GM18907 (cell line): ENCODE measurements around the gene ACBD3.

Experiments
- ATAC-seq: cut with Tn5 transposase; IDR thresholded peaks from one replicate; pipeline ENCODE4 v1.9.1; 2021; ENCODE audit warnings: mild to moderate bottlenecking, moderate library complexity; ENCODE audit not compliant: unreplicated experiment

The ACBD3 gene

DNA sequence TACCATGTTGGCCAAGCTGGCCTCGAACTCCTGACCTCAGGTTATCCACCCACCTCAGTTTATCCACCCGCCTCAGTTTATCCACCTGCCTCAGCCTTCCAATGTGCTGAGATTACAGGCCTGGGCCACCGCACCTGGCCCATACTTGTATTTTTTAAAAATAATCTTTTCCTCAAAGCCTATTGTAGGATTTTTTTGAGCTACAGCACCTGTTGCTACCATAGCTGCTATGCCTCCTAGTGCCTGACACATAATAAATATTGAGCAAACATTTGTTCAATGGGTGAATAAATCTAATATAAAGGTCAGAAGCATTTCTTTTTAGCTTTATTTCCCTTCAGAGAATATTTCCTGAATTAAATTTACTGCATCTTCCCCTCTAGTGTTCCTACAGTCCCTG, 15.7 kb upstream of the ACBD3 start:
- ATAC-seq, result no peak

DNA sequence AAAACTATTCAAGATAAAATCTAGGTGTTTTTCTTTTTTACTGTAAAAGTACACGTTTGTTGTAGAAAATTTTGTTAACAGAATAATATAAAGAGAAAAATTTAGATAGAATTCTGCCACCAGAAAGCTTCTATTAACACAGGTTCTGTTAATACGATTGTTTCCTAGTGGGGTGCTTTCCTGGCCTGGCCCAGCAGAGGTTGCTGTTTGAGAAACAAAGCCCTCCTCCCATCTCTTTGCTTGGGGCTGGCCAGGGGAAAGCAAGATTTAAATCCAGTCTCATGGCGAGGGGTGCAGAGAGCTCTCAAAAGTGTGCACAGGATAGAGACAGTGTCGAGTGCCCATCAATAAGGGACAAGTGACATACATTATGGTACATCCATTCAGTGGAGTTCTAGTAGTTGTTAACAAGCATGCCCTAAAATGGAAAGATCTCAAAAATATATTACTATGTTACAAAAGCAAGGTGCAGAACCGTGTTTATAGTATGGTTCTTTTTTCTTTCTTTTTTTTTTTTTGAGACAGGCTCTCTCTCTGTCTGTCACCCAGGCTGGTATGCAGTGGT, 14.6 kb upstream of the ACBD3 start:
- peak; percentile 67 for ATAC-seq

DNA sequence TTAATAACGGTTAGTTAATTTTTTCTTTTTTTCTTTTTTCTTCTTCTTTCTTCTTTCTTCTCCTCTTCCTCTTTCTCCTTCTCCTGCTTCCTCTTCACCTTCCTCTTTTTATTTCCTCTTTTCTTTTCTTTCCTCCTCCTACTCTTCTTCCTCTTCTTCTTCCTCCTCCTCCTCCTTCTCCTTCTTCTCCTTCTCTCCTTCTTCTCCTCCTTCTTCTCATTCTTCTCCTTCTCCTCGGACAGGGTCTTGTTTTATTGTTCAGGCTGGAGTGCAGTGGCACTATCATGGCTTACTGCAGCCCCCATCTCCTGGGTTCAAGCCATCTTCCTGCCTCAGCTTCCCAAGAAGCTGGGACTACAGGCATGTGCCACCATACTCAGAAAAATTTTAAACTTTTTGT, 13.4 kb upstream of the ACBD3 start:
- ATAC-seq, result no peak

DNA sequence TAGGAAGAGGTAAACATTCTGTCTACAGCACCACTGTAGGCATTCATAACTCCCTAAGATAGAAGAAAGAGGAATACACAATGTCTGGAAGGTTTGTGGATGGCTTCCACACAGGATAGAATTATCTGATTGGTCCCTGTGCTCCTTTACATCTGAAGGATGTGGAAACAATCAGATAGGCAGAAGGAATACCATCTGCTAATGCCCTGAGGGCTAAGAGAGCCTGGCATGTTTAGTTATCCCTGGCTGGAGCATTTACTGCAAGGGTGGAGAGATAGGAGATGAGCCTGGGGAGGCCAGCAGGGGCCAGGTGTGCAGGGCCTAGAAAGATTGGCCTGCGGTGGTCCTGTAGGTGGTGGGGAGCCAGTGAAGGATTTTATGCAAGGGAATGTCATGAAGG, 8.6 kb upstream of the ACBD3 start:
- no peak for ATAC-seq

DNA sequence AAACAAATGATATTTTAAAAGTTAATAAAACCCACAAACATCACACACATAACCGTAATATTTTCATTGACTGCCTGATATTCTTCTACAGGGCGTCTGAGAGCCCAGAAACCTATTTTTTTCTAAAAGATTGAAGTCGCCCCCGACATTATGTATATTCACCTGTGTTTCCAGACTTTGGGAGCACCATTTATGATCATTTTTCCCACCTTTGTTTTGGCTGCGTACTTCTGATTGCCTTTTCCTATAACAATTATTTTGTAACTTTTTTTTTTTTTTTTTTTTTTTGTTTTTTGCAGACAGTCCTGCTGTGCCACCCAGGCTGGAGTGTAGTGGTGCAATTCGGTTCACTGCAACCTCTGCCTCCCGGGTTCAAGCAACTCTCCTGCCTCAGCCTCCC, 839 bp upstream of the ACBD3 start:
- ATAC-seq, result no peak

DNA sequence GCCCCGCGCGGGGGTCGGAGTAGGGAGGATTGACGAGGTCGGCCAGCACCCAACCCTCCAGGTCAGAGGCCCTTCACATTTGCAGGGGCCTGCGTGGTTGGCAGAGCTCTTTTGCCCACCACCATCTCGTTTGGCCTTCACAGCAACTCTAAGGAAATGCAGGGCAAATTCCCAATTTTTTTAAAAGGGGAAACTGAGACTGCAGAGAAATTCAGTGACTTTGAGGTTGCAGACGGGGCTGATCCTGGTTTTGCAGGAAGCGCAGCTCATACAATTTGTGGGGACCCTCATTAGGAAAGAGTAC, 430 bp upstream of the ACBD3 start:
- ATAC-seq, result no peak

DNA sequence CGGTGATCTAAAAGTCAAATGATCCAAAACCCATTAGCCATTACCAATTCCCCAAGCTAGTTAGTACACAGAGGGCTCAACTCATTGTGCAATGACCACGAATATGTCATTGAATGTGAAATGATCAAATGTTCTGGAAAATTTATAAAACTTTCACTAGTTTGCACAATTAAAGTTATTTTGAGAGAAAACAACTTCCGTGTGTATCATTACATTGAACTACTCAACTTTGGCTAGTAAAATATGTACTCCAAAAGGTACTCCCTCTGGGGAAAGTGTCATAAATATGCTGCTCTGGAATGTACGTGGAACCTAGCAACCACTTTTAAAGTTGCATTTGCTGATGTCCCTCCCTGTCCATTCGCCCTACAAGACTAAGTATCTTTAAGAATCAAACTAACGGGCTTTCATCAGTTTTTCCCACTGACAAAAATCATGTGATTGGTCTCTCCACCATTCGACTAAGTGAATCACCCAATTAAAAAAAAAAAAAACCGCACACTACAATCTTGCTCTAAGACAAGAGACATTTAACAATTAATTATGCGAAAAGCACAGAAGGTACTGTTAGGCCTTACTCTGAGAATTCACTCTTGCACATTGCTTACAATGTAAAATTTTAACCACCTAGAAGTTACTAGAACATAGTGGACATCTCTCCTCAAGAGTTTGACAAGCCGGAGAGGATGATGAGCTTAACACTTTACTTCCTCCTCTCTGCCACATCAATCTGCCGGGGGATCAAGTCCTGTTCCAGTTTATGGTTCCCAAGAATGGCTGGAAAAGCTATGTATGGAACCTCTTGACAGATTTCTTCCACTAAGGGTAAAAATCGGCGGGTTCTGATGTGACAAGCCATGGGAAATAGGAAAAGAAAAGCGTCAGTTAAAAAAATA, 1.2 kb downstream of the ACBD3 start:
- no peak for ATAC-seq

DNA sequence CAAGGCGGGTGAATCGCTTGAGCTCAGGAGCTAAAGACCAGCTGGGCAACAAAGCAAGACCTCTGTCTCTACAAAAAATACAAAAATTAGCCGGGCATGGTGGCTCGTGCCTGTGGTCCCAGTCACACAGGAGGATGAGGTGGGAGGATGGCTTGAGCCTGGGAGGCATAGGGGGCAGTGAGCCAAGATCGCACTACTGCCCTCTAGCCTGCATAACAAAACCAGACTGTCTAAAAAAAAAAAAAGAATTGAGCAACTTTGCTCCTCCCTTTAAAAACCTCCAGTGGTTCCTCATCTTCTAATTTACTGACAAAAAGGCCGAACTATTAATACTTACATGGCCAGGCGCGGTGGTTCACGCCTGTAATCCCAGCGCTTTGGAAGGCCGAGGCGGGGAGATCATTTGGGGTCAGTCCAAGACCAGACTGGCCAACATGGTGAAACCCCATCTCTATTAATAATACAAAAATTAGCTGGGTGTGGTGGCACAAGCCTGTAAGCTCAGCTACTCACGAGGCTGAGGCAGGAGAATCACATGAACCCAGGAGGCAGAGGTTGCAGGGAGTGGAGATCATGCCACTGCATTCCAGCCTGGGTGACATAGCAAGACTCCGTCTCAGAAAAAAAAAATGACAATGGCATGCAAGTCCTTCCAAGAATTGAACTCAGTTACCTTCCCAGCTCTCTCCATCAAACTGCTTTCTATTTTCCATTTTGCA, 4.4 kb downstream of the ACBD3 start:
- no peak for ATAC-seq

DNA sequence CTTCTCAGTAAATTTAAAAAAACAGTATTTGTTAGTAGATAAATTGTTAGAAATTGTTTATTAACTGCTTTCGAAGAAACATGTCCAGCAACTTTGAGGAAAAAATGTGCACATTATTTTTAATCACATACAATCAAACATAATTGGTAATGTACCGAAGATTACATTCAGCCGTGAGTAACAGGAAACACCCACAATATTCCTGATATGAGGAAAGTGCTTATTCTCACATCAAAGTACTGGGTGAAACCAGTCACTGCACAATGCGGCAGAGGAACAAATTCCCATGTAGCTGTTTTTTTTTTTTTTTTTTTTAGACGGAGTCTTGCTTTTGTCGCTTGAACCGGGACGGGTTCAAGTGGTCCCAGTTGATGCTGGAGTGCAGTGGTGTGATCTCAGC, 9.7 kb downstream of the ACBD3 start:
- ATAC-seq, result no peak

DNA sequence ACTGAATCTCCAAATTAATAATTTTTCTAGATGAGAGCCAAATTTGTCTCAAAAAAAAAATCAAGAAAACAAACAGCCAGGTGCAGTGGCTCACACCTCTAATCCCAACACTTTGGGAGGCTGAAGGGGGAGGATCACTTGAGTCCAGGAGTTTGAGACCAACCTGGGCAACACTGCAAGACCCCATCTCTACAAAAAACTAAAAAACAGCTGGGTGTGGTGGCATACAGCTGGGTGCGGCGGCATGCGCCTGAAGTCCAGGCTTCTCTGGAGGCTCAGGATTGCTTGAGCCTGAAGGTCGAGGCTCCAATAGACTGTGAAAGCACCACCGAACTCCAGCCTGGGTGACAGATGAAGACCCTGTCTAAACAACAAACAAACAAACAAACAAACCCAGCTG, 14.0 kb downstream of the ACBD3 start:
- ATAC-seq, result no peak

DNA sequence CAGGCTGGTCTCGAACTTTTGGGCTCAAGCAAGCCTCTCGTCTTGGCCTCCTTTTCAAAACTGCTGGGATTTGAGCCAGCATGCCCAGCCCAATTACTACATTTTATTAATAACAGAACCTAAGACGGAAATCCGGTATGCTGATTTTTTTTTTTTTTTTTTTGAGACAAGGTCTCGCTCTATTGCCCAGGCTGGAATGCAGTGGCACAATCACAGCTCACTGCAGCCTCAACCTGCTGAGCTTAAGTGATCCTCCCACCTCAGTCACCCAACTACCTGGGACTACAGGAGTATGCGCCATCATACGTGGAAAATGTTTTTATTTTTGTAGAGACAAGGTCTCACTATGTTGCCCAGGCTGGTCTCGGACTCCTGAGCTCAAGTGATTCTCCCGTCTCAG, 20.2 kb downstream of the ACBD3 start:
- ATAC-seq, result no peak

DNA sequence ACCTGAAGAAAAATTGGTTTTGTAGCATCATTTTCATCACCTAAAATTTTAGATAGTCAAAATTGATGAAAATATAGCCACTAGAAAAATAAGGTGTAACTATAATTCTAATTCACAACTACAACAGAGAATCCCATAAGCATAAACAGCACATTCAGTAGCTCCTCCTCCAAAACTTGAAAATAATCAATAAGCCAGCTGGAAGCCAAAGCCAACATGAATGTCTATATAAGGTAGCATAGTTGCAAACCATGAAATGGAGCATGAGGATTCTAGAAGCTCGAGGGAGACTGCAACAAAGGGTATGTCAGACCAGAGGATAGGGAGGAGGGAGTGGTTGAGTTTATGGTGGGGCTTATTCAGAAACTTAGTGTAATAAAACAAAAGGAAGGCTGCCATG, 22.4 kb downstream of the ACBD3 start:
- no peak for ATAC-seq

DNA sequence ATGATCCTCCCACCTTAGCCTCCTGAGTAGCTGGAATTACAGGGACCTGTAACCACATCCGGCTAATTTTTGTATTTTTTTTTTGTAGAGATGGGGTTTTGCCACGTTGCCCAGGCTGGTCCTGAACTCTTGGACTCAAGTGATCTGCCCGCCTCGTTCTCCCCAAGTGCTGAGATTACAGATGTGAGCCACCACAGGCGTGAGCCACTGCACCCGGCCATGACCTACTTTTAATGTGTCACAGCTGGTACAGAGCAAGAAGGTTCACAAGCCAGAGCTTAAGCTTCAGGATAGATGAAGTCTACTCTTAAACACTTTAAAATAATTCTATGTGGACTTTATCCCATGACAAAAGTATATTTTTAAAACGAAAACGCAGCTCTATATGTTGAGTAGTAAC, 23.6 kb downstream of the ACBD3 start:
- no peak for ATAC-seq

DNA sequence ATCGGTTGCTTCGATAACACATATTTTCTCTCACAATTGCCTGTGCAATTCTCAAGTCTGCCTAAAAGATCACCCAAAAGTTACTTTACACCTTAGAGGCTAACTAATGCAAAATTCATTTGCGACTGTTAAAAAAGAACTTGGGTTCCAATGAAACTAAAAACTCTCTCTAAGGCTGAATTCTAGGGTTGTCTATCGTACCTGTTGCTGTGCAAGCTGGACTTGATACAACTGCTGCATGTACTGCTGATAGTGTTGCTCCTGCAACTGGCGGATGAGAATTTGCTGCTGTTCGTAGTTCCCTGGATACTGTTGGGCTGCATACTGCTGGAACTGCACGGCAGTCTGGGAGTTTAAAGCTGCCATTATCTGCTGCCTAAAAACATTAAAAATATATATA, 27.6 kb downstream of the ACBD3 start:
- no peak for ATAC-seq

DNA sequence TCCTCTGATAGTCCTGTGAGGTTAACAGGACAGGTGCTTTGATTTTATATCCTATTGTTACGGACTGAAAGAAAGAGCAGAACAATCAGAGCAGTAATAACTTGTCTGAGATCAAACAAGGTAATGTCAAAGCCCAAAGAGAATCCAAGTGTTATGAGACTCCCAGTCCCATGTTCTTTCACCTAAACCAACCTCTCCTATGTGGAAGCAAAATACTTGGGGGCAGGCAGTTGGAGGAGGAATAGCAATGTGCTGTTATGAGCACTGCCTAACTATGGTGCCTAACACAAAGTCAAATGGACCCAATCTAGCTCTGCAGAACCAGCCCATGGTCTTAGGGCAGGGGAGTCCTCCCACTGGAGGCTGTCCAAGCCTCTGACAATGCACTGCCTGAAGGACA, 28.1 kb downstream of the ACBD3 start:
- no peak for ATAC-seq

DNA sequence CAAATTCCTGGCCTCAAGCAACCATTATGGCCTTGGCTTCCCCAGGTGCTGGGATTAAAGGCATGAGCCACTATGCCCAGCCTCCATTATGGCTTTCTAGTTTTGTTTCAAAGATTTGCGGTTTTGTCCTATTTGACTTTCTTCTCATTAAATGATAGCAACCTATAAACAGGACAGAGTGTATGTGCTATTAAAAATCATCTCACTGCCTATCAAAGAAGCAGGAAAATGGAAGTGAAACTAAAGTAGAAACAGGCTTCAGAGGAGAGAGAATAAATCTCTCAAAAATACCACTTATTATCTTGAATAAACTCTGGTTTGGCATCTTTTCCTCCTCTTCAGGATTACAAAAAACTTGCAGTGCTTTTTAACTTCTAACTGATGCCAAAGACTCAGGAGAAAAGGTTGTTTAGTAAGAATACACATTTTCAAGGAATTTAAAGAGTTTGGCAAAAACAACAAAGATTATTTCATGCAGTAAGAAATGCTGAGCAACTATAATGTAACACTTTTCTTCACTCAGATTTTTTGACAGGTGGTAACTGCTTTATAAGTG, 28.7 kb downstream of the ACBD3 start:
- ATAC-seq, result no peak

DNA sequence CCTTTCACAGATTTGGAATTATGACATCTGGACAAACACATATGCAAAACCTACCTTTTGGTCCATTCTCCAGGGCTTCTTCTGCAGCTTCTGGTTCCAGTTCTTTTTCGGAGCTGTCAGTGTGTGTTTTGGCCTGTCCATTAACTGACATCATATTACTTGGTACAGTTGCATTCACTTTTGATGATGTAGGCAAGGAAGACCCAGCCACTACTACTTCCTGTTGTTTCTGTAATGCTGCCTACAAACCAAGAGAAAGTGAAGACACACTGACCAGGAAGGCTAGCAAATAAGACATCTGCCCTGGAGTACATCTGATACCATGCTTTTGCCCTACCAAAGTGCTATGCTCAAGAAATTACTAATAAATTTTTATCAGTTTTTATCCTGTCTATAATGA, 31.9 kb downstream of the ACBD3 start:
- ATAC-seq, result no peak

DNA sequence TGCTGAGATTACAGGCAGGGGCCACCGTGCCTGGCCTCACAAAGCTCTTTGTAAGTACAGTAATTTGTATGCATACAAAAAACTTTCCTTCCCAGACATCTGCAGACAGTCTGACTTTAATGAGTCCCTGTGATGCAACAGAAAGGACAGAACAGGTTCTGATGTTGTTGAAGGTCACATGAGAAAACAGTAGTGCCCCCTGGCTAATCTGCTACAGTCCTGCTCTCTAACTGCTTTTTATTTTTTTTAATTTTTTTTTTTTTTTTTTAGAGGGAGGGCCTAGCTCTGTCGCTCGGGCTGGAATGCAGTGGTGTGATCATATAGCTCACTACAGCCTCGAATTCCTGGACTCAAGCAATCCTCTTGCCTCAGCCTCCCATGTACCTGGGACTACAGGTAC, 36.7 kb downstream of the ACBD3 start:
- no peak for ATAC-seq

DNA sequence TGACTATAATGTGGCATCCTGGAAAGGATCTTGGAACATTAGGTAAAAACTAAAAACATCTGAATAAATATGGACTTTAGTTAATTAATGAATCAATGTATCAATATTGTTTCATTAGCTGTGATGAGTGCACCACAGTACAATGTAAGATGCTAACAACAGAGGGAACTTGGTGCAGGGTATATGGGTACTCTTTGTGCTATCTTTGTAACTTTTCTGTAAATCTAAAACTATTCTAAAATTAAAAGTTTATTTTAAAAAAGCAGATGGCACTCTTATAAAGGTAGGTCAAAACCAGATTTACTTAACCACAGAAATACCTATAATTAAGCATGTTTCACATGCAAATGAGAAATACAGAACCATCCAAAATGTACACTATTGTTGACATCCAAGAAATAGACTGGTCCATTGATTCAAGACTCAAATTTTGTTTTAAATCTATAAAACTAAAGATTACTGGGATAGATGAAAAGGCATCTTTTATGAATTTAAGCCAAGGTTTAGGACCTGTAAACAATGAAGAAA, 38.4 kb downstream of the ACBD3 start:
- ATAC-seq, result no peak

DNA sequence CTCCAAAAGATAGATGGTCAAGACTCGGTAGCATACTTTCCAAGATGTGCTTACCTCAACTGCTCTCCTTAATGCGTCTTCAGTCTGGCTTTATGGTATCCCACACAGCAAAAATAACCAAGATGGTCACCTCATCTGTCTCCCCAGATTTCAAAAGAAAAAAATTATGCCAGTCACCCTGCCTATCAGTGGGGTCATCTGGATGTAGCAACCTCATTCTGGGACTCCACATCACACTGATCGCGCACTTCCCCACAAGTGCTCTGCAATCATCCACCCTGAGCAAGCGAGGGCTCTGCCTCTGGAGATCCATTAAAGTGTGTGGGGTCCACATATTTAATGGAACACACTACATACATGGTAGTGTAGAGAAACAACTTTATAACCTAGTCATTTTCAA, 42.5 kb downstream of the ACBD3 start:
- ATAC-seq, result no peak

DNA sequence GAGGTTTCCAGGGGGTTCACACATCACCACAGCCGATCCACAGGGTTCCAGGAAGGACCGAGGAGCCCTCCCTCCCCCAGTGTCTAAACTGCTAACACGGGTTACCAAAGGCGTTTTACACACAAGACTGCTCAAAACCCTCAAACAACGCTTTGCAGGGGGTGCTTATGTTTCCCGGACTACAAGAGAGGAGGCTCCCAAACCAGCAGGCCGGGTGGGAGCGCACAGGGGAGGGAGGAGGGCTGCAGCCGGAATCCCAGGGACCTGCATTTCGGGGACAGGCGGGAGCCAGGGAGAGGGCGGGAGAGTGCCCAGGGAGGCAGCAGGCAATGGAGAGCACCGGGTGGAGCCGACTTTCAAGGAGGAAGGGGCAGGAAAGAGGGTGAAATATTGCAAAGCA, 50.8 kb downstream of the ACBD3 start:
- no peak for ATAC-seq
